Measurements from ENCODE around the gene ACTN1. TPM values are rescaled to one million over a fixed set of nuclear protein-coding genes. Genes with fewer than 3 reads are reported as not detected.

ACTN1 gene
- total and polyA plus RNA-seq, 10 of the 15 experiments (the other 5 are each of a cell fraction or from before 2014, with no cell fraction given) = 0.14 to 39.4 (median 2.6) TPM

DNA sequence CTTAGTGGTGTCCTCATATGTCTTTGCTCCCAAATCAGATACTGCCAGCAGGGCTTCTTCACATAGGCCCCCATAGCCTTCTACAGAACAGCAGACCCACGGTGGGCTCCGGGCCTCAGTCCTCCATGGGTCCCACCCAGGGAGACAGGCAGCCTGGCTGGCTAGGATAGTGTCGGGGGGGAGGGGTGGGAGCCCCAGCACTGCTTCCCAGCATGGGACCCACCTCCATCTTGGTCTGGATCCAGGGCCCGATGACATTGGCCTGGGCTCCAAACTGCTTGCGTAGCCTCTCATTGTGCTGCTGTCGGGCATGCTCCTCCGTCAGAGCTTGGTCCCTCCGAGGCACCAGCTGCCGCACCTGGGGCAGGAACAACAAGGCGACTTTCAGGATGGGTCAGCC is 96.9 kb downstream of the ACTN1 start:
- Histone ChIP-seq H3K27me3 (replicated peaks in 1 of 2; ENCODE audit: control insufficient read depth in 2 of 2, insufficient read depth in 2 of 2, low read length in 1 of 2) (no peaks in the 10 kb centered on the region), H3K79me2 (ENCODE audit: control insufficient read depth, insufficient read depth, low read length) (no peaks in the 10 kb centered on the region), H3K4me2 (ENCODE audit: control insufficient read depth, insufficient read depth) (no peak overlapping the region), H2AFZ (ENCODE audit: control insufficient read depth, low read depth, low read length) (no peak overlapping the region), H3K27ac (ENCODE audit: control insufficient read depth, insufficient read depth) (no peak overlapping the region), H3K9me3 (replicated peaks; ENCODE audit: control insufficient read depth, insufficient read depth, low read length) (no peaks in the 10 kb centered on the region), H3K4me3 (no peak overlapping the region), H4K20me1 (ENCODE audit: control insufficient read depth, insufficient read depth) (no peaks in the 10 kb centered on the region), H3K4me1 (ENCODE audit: control insufficient read depth, insufficient read depth, low read length) (no peaks in the 10 kb centered on the region), H3K36me3 (ENCODE audit: control insufficient read depth in 2 of 2, insufficient read depth in 2 of 2, low read length in 1 of 2) (no peaks in the 10 kb centered on the region; a peak in 2 of 4 replicates), H3K9ac (ENCODE audit: control insufficient read depth, insufficient read depth, low read length) (no peak overlapping the region)
- 69% methylated on average over 10 of the region's 10 CpGs for WGBS (ENCODE audit: insufficient coverage, insufficient replicate concordance, low lambda C conversion rate, missing lambda C conversion rate)
- DNase-seq (ENCODE audit: low read depth, low spot score) = no peak
- POLR2A ChIA-PET = no interaction called here
- BruUV-seq (replicated peaks) = no TSS peak
- no peak for FAIRE-seq
- ATAC-seq = no peak
- RAD21 ChIA-PET (ENCODE audit: unreplicated experiment) = no interaction called here
- intact Hi-C loops (cut with micrococcal nuclease; ENCODE audit: unreplicated experiment) (no loop called here), in situ Hi-C loops (cut with MboI) (no loop called here)
- SMC1A ChIA-PET (ENCODE audit: uncharacterized antibody, unreplicated experiment) = no interaction called here
- CTCF ChIA-PET = interaction anchor here (0.9 kb wide), 1 partner anchor 15 kb away, joined by 3 read pairs; no protein-coding TSS in a partner anchor
- TF ChIP-seq RELA (IDR thresholded peaks at IDR 0.05; ENCODE audit: borderline replicate concordance, partially characterized antibody) (no peak), MEF2A (IDR thresholded peaks at IDR 0.05; ENCODE audit: insufficient read depth, low read depth, low read length) (no peak), ATF7 (IDR thresholded peaks at IDR 0.05; ENCODE audit: low read depth) (no peak), TCF12 (IDR thresholded peaks at IDR 0.05; ENCODE audit: low read depth, low read length) (no peak), SIN3A (IDR thresholded peaks at IDR 0.05; ENCODE audit: low read depth, low read length) (no peak), STAT3 (IDR thresholded peaks at IDR 0.05; ENCODE audit: low read depth, low read length) (no peak), BMI1 (IDR thresholded peaks at IDR 0.05; ENCODE audit: borderline replicate concordance) (no peak), SMC3 (IDR thresholded peaks at IDR 0.05; ENCODE audit: borderline replicate concordance, low read length) (no peak), JUNB (IDR thresholded peaks at IDR 0.05) (no peak), LARP7 (IDR thresholded peaks at IDR 0.05) (no peak), GABPA (IDR thresholded peaks at IDR 0.05; ENCODE audit: low read depth) (no peak)
- TF ChIP-seq, protein P1, sequence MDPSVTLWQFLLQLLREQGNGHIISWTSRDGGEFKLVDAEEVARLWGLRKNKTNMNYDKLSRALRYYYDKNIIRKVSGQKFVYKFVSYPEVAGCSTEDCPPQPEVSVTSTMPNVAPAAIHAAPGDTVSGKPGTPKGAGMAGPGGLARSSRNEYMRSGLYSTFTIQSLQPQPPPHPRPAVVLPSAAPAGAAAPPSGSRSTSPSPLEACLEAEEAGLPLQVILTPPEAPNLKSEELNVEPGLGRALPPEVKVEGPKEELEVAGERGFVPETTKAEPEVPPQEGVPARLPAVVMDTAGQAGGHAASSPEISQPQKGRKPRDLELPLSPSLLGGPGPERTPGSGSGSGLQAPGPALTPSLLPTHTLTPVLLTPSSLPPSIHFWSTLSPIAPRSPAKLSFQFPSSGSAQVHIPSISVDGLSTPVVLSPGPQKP (IDR thresholded peaks at IDR 0.05; ENCODE audit: low read depth, low read length) = no peak
- TF ChIP-seq, protein P2, sequence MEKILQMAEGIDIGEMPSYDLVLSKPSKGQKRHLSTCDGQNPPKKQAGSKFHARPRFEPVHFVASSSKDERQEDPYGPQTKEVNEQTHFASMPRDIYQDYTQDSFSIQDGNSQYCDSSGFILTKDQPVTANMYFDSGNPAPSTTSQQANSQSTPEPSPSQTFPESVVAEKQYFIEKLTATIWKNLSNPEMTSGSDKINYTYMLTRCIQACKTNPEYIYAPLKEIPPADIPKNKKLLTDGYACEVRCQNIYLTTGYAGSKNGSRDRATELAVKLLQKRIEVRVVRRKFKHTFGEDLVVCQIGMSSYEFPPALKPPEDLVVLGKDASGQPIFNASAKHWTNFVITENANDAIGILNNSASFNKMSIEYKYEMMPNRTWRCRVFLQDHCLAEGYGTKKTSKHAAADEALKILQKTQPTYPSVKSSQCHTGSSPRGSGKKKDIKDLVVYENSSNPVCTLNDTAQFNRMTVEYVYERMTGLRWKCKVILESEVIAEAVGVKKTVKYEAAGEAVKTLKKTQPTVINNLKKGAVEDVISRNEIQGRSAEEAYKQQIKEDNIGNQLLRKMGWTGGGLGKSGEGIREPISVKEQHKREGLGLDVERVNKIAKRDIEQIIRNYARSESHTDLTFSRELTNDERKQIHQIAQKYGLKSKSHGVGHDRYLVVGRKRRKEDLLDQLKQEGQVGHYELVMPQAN (conservative IDR thresholded peaks at IDR 0.05) = no peak
- TF ChIP-seq, protein P3, sequence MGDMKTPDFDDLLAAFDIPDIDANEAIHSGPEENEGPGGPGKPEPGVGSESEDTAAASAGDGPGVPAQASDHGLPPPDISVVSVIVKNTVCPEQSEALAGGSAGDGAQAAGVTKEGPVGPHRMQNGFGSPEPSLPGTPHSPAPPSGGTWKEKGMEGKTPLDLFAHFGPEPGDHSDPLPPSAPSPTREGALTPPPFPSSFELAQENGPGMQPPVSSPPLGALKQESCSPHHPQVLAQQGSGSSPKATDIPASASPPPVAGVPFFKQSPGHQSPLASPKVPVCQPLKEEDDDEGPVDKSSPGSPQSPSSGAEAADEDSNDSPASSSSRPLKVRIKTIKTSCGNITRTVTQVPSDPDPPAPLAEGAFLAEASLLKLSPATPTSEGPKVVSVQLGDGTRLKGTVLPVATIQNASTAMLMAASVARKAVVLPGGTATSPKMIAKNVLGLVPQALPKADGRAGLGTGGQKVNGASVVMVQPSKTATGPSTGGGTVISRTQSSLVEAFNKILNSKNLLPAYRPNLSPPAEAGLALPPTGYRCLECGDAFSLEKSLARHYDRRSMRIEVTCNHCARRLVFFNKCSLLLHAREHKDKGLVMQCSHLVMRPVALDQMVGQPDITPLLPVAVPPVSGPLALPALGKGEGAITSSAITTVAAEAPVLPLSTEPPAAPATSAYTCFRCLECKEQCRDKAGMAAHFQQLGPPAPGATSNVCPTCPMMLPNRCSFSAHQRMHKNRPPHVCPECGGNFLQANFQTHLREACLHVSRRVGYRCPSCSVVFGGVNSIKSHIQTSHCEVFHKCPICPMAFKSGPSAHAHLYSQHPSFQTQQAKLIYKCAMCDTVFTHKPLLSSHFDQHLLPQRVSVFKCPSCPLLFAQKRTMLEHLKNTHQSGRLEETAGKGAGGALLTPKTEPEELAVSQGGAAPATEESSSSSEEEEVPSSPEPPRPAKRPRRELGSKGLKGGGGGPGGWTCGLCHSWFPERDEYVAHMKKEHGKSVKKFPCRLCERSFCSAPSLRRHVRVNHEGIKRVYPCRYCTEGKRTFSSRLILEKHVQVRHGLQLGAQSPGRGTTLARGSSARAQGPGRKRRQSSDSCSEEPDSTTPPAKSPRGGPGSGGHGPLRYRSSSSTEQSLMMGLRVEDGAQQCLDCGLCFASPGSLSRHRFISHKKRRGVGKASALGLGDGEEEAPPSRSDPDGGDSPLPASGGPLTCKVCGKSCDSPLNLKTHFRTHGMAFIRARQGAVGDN (IDR thresholded peaks at IDR 0.05) = no peak
- TF ChIP-seq, protein P4, sequence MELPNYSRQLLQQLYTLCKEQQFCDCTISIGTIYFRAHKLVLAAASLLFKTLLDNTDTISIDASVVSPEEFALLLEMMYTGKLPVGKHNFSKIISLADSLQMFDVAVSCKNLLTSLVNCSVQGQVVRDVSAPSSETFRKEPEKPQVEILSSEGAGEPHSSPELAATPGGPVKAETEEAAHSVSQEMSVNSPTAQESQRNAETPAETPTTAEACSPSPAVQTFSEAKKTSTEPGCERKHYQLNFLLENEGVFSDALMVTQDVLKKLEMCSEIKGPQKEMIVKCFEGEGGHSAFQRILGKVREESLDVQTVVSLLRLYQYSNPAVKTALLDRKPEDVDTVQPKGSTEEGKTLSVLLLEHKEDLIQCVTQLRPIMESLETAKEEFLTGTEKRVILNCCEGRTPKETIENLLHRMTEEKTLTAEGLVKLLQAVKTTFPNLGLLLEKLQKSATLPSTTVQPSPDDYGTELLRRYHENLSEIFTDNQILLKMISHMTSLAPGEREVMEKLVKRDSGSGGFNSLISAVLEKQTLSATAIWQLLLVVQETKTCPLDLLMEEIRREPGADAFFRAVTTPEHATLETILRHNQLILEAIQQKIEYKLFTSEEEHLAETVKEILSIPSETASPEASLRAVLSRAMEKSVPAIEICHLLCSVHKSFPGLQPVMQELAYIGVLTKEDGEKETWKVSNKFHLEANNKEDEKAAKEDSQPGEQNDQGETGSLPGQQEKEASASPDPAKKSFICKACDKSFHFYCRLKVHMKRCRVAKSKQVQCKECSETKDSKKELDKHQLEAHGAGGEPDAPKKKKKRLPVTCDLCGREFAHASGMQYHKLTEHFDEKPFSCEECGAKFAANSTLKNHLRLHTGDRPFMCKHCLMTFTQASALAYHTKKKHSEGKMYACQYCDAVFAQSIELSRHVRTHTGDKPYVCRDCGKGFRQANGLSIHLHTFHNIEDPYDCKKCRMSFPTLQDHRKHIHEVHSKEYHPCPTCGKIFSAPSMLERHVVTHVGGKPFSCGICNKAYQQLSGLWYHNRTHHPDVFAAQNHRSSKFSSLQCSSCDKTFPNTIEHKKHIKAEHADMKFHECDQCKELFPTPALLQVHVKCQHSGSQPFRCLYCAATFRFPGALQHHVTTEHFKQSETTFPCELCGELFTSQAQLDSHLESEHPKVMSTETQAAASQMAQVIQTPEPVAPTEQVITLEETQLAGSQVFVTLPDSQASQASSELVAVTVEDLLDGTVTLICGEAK (IDR thresholded peaks at IDR 0.05; ENCODE audit: borderline replicate concordance) = no peak

All from GM12878 (cell line).